AG04449 (cell line): ENCODE results near the gene EVA1A.

Experiments
- CTCF ChIA-PET: fragments of 350-600 bp; formaldehyde crosslinking; extraction: SDS; loops from one replicate; lab custom pipeline; 2021; ENCODE audit warnings: antibody characterized with exemption; lab: Yijun Ruan, JAX
- POLR2A ChIA-PET: fragments of 400-600, 350-600 bp; formaldehyde crosslinking; extraction: SDS; loops from one replicate; lab custom pipeline; 2020; ENCODE audit warnings: antibody characterized with exemption, inconsistent platforms; lab: Yijun Ruan, JAX
- DNase-seq: peaks from one replicate; pipeline ENCODE4 v3.0.0-alpha.2; 2010; ENCODE audit warnings: low read depth, low spot score
- H3K4me3 ChIP-seq: 2 replicates; pipeline ENCODE4 v1.5.1; 2011; ENCODE audit warnings: low read depth, mild to moderate bottlenecking, control low read depth, low read length
- TF ChIP-seq, protein P1 (sequence below): IDR thresholded peaks from one replicate; pipeline ENCODE4 v1.5.1; 2011; ENCODE audit warnings: mild to moderate bottlenecking, moderate library complexity, low read length, control low read depth, inconsistent platforms; ENCODE audit not compliant: insufficient read depth; ENCODE audit errors: missing control alignments

The EVA1A gene

DNA sequence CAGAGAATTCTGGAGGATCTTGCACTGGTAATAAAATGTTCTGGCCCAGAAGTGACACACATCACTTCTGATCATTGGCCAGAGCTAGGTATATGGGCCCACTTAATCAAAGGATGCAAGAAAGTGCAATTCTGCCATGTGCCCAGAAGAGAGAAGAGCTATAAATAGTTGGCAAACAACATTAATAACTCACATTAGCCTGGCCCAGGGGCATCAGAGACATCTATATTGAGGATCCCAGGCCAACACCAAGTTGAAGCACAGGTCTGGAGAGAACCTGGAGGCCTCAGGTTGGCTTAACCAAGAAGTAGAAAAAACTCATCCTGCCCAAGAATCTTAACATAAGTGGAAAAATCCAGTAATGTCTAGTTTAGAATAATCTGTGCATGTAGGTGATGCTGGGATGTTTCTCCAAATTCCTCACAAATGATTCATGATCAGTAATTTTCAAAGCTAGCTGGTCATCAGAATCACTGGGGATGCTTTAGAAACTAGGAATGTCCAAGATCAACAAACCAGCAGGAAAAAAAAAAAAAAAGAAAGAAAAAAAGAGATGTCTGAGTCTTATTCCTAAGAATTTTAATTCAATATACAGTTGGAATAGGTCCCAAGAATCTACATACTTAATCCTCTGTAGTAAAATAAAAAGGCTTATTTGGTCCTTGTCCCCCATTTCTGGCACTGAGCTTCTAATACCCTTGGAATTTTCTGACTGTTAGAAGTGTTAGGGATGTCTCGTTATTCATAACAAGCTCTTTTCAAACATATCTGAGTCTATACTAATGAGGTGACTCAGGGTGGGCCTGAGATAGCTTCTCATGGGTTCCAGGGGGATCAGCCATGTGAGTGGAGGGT, 35.0 kb upstream of the EVA1A start:
- CTCF ChIA-PET = interaction anchor here (0.8 to 3.3 kb wide), 8 partner anchors 10 to 131 kb away, joined by 3 to 31 read pairs (median 8); no protein-coding TSS in a partner anchor
- TF ChIP-seq, protein P1, sequence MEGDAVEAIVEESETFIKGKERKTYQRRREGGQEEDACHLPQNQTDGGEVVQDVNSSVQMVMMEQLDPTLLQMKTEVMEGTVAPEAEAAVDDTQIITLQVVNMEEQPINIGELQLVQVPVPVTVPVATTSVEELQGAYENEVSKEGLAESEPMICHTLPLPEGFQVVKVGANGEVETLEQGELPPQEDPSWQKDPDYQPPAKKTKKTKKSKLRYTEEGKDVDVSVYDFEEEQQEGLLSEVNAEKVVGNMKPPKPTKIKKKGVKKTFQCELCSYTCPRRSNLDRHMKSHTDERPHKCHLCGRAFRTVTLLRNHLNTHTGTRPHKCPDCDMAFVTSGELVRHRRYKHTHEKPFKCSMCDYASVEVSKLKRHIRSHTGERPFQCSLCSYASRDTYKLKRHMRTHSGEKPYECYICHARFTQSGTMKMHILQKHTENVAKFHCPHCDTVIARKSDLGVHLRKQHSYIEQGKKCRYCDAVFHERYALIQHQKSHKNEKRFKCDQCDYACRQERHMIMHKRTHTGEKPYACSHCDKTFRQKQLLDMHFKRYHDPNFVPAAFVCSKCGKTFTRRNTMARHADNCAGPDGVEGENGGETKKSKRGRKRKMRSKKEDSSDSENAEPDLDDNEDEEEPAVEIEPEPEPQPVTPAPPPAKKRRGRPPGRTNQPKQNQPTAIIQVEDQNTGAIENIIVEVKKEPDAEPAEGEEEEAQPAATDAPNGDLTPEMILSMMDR = no peak
- POLR2A ChIA-PET = interaction anchor here (0.6 to 3.4 kb wide), 6 partner anchors 8 to 92 kb away, joined by 3 to 61 read pairs (median 5); partner anchors contain the start of gene EVA1A
- DNase-seq = peak; percentile 85
- no peak overlapping the region for H3K4me3 ChIP-seq

DNA sequence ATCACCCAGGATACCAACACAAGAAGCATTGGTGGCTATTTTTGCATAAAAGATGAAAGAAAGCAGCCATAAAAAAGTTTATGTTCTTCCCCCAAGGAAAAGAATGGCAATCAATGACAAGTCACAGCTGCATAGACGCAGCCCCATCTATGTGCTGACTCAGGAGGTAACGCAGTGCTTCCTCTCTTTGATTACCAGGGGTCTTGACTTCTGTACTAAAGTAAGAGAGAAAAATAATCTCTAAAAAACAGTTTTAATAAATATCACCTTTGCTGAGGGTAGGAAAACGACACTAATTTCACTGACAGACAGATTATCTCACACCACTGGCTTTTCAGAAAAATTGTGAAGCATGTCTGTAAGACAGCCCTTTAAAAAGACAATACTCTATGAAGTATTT, 33.9 kb upstream of the EVA1A start:
- DNase-seq = no peak
- TF ChIP-seq, protein P1 = no peak
- POLR2A ChIA-PET = interaction anchor here (3.4 kb wide), 1 partner anchor 11 kb away, joined by 61 read pairs; no protein-coding TSS in a partner anchor

DNA sequence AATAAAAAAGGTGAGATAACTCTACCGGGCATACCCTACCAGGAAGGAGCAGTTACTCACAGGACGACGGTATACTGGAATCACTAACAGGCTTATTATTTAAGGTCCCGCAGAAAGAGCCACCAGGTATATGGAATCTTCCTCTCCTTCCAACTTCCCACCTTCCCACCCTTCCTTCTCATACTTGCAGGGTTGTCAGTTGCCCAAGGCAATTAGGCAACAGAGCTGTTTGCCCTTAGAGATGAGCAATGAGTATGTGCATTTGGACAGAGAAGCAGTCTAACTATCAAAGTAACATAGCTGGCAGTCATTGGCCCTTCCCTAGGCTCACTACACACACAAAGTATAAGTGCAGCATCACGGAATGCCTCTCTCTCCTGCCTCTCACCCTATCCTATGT, 32.1 kb upstream of the EVA1A start:
- DNase-seq = no peak
- CTCF ChIA-PET = interaction anchor here (0.6 to 2.7 kb wide), 4 partner anchors 13 to 127 kb away, joined by 3 to 19 read pairs (median 7); no protein-coding TSS in a partner anchor
- no peak overlapping the region for H3K4me3 ChIP-seq
- POLR2A ChIA-PET = interaction anchor here (1.3 kb wide), 1 partner anchor 32 kb away, joined by 7 read pairs; the partner anchor contains the start of gene EVA1A
- TF ChIP-seq, protein P1 = no peak

More for the DNA sequence above, 33.9 kb upstream of the EVA1A start:
- H3K4me3 ChIP-seq = no peak overlapping the region
- CTCF ChIA-PET = interaction anchor here (2.1 to 3.3 kb wide), 2 partner anchors 11 to 27 kb away, joined by 7 to 31 read pairs; no protein-coding TSS in a partner anchor

DNA sequence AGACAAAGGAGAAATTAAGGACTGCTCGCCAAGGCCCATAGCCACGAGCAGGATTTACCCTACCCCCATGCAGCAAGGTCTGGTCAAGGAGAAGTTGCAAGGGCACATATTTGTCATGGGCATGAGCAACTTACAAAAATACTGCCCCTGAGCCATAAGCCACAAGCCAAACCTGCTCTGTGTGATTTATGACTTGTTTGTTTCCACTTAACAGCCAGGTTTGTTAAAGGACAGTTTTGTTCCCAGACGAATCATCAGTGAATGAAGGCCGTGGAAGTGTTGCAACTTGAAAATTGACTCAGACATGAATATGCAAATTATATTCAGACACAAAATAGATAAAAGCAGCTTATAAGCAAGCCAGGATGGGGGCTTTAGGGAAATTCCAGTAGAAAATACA, 31.3 kb upstream of the EVA1A start:
- H3K4me3 ChIP-seq = no peak overlapping the region
- ChIA-PET CTCF (interaction anchor here (1.2 to 2.7 kb wide), 4 partner anchors 14 to 126 kb away, joined by 3 to 19 read pairs (median 7); no protein-coding TSS in a partner anchor), POLR2A (interaction anchor here (0.6 to 1.3 kb wide), 3 partner anchors 11 to 31 kb away, joined by 3 to 7 read pairs (median 3); partner anchors contain the start of gene EVA1A)
- TF ChIP-seq, protein P1 = no peak
- no peak for DNase-seq

DNA sequence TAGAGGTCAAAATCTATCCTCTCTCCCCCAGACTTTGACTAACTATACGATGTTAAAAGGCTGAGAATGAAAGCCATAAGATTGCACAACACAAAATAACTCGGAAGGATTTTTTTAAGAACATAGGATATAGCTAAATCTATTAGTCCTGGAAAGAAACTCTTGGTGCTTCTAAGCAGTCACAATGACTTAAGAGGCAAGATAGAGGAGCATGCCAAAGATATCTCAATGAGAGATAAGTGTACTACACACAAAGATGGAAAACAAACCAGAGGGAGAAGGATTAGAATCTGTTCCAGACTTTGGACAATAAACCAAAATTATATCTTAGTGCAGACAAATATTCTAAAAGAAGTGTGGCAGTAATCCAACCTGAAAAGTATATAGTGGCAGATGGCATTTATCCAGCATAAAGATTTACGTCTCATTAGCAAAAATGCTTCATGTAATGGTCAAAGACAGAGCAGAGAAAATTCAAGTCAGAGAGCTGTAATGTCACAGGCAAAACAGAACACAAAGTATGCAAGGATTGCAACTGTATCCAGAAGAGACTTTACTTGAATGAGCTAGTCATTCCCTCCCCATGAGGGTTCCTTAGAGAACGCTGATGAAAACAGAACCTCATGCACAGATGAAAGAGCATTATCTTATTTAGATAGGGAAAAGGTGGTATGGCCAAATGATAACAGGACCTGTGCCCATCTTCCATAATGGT, 28.8 kb upstream of the EVA1A start:
- TF ChIP-seq, protein P1 = no peak
- ChIA-PET CTCF (interaction anchor here (0.7 to 4.9 kb wide), 11 partner anchors 8 to 127 kb away, joined by 3 to 31 read pairs (median 3); partner anchors contain the start of gene MRPL19), POLR2A (interaction anchor here (1.1 to 1.9 kb wide), 2 partner anchors 17 to 19 kb away, joined by 4 to 8 read pairs; no protein-coding TSS in a partner anchor)
- DNase-seq = no peak
- no peak overlapping the region for H3K4me3 ChIP-seq
